Hematopoietic multipotent progenitor cell treated with erythropoietin and hydrocortisone succinate and interleukin-3 and kit ligand, for 15 days (in vitro differentiated cells): ENCODE measurements around the gene CNTRL.
"Not testable (repeated sequence)": the region's sequence is repeated elsewhere in the genome, so short reads cannot be mapped to it uniquely, and the experiment has no call there.

Source experiments
- DNase-seq: peaks from one replicate; pipeline ENCODE4 v3.0.0-alpha.2; 2015; ENCODE audit warnings: low spot score

CNTRL gene

GRCh38 chr9:121074370-121075250, at the start of gene CNTRL:
TSS of gene CNTRL (plus strand) at chr9:121074955. CDS start at chr9:121088327, 13,372 bp downstream.
- peak; percentile 75 for DNase-seq

- no peak for DNase-seq
Observed at GRCh38 chr9:121026260-121026691, 48.5 kb upstream of the CNTRL start.

GRCh38 chr9:121026768-121027167, 48.0 kb upstream of the CNTRL start:
- DNase-seq = no peak

- DNase-seq = not testable (repeated sequence)
Observed at GRCh38 chr9:121028285-121028684, 46.5 kb upstream of the CNTRL start.

- no peak for DNase-seq
Observed at GRCh38 chr9:121029469-121029868, 45.3 kb upstream of the CNTRL start.

GRCh38 chr9:121034529-121034928, 40.2 kb upstream of the CNTRL start:
- no peak for DNase-seq

- not testable (repeated sequence) for DNase-seq
Observed at GRCh38 chr9:121035717-121036116, 39.0 kb upstream of the CNTRL start.

- DNase-seq = no peak
Observed at GRCh38 chr9:121038362-121038761, 36.4 kb upstream of the CNTRL start.

- DNase-seq = no peak
Observed at GRCh38 chr9:121038804-121039203, 36.0 kb upstream of the CNTRL start.

GRCh38 chr9:121048175-121048574, 26.6 kb upstream of the CNTRL start:
- DNase-seq = no peak

- no peak for DNase-seq
Observed at GRCh38 chr9:121048618-121049017, 26.1 kb upstream of the CNTRL start.

GRCh38 chr9:121050128-121050988, 24.4 kb upstream of the CNTRL start, which contains the start of gene C5:
TSS of gene C5 (minus strand) at chr9:121050275. CDS start at chr9:121050246, 29 bp downstream.
- no peak for DNase-seq

GRCh38 chr9:121053544-121053943, 21.2 kb upstream of the CNTRL start:
- DNase-seq = no peak

GRCh38 chr9:121055642-121056143, 19.1 kb upstream of the CNTRL start:
- no peak for DNase-seq

GRCh38 chr9:121057821-121058220, 16.9 kb upstream of the CNTRL start:
- DNase-seq = no peak

- no peak for DNase-seq
Observed at GRCh38 chr9:121059513-121059912, 15.2 kb upstream of the CNTRL start.

- DNase-seq = peak; percentile 71
Observed at GRCh38 chr9:121059998-121060636, 14.6 kb upstream of the CNTRL start.

GRCh38 chr9:121066850-121067249, 7.9 kb upstream of the CNTRL start:
- DNase-seq = no peak

- no peak for DNase-seq
Observed at GRCh38 chr9:121067640-121068039, 7.1 kb upstream of the CNTRL start.

GRCh38 chr9:121069396-121069795, 5.4 kb upstream of the CNTRL start:
- DNase-seq = no peak

GRCh38 chr9:121071370-121071755, 3.4 kb upstream of the CNTRL start:
- no peak for DNase-seq
